Fibroblast of gingiva (primary cell): Measurements from ENCODE around the gene FRA10AC1.
A peak's percentile ranks its signal among the peaks of the same experiment; 100 is the strongest.
"Not testable (repeated sequence)": the region's sequence is repeated elsewhere in the genome, so short reads cannot be mapped to it uniquely, and the experiment has no call there.

Experiments
- DNase-seq: peaks from one replicate; pipeline ENCODE4 v3.0.0-alpha.2; 2011; ENCODE audit warnings: low read depth

Gene FRA10AC1

DNA sequence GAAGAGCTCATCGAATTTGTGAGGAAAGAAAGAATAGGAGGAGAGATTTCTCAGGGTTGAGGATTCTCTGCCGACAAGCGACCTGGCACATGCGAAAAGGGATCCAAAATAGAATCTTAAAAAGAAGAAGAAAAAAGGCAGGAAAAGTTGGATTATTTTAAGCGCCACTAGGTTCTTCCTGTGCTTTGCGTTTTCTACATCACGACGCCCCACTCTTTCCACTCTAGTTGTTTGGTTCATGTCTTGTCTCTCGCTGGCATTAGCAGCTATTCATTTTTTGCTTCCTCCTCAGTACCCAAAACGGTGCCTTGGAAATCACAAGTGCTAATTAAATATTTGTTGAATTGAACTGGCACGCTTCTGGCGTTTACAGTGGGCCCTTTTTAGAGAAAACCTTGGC is 674 bp upstream of the FRA10AC1 start:
- DNase-seq = no peak

GRCh38 chr10:93701866-93702209 is 554 bp downstream of the FRA10AC1 start:
- DNase-seq = peak; percentile 49

GRCh38 chr10:93697207-93697606 is 5.2 kb downstream of the FRA10AC1 start:
- no peak for DNase-seq

DNA sequence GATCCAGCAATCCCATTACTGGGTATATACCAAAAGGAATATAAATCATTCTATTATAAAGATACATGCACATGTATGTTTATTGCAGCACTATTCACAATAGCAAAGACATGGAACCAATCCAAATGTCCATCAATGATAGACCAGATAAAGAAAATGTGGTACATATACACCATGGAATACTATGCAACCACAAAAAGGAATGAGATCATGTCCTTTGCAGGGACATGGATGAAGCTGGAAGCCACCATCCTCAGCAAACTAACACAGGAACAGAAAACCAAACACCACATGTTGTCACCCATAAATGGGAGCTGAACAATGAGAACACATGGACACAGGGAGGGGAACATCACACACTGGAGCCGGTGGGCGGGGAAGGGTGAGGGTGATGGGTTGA is 5.8 kb downstream of the FRA10AC1 start:
- not testable (repeated sequence) for DNase-seq

DNA sequence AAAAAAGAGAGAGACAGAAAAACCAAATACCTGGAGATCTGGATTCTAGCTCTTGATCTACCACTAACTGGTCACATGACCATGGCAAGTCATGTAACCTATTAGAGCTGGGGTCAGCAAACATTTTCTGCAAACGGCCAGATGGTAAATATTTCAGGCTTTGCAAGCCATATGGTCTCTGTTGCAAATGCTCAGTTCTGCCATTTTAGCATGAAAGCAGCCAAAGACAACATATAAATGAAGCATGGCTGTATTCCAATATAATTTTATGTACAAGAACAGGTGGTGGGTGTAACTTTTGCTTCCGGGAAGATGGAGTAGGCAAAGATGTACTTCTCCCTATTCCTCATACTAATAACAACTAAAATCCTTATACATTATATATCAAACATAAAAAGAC is 6.7 kb downstream of the FRA10AC1 start:
- DNase-seq = no peak

DNA sequence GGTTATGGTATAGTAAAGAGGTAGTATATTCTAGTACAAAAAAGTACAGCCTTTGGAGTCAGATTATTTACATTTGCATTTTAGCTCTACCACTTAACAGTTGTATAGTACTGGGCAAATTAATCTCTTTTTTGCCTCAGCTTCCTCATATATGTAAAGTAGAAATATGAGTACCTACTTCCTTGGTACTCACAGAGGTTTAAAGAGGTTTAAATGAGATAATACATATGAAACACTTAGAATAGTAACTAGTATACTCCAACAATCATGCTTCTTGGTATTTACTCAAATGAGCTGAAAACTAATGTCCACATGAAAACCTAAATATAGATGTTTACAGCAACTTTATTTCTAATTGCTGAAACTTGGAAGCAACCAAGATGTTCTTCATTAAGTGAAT is 14.7 kb downstream of the FRA10AC1 start:
- no peak for DNase-seq

- DNase-seq = peak; percentile 36
Measured at GRCh38 chr10:93680412-93681047, 21.9 kb downstream of the FRA10AC1 start.

GRCh38 chr10:93678805-93679587 is 23.4 kb downstream of the FRA10AC1 start:
- DNase-seq = no peak

DNA sequence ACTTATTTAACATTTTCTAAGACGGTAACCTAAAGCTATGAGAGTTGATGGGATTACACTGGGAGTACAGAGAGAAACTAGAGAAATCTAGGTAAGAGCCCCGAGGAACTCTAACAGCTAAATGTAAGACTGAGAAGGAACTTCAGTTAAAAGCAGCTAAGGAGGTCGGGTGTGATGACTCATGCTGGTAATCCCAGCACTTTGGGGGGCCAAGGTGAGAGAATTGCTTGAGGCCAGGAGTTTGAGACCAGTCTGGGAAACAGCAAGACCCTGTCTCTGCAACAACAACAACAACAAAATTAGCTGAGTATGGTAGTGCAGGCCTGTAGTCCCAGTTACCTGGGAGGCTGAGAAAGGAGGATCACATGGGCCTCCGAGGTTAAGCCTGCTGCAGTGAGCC is 24.0 kb downstream of the FRA10AC1 start:
- DNase-seq = no peak

- DNase-seq = no peak
Measured at GRCh38 chr10:93673791-93674190, 28.6 kb downstream of the FRA10AC1 start.

DNA sequence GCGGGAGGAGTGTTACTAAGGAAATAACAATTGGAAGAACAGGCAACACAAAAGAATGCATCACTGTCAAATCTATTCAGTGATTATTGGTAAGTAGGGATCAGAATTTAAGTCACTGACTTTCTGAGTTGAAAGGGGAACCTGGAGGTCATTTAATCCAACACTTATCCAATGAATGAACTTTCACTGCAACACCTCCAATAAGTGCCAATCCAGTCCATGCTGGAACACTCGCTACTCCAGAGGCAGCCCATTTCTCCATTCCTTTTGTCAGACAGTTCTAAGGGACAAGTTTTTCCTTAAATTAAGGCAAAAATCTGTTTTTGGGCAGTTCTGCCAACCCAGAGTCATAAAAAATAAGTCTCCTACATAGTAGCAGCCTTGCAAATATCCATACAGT is 29.5 kb downstream of the FRA10AC1 start:
- DNase-seq = no peak

GRCh38 chr10:93672022-93672678 is 30.2 kb downstream of the FRA10AC1 start:
- no peak for DNase-seq

GRCh38 chr10:93671042-93671441 is 31.4 kb downstream of the FRA10AC1 start:
- DNase-seq = no peak

DNA sequence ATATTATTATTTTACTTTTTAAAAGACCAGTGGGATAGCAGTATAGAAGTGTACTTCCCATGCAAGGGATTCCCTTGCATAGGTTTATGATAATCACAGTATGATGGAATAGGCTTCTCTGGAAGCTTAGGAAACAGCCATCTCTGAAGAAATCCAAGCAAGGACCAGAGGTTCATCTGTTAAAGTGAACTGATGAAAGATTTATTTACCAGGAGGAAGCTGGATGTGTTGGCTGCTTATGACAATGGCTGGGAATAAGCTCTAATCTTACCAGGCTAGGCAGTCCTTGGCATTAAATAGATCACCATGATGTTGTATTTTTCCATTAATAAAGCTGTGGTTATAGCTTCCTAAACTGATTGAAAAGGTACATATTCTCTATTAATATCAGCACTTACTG is 32.0 kb downstream of the FRA10AC1 start:
- DNase-seq = no peak

DNA sequence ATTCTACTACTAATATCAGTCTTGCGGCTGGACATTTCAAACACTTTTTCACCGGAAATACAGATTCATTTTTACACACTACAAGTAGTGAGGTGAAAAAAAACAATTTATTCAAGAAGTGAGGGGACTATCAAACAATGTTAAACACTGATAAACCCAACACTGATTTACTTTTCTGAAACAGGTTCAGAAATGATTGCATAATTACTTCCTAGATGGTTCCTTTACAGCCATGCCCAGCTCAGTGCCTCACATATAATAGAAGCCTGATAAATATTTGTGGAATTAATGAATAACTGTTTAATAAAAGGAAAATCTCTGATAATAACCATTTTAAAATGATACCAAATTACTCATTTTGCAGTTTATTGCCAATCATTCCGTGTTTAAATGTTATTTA is 34.6 kb downstream of the FRA10AC1 start:
- no peak for DNase-seq

DNA sequence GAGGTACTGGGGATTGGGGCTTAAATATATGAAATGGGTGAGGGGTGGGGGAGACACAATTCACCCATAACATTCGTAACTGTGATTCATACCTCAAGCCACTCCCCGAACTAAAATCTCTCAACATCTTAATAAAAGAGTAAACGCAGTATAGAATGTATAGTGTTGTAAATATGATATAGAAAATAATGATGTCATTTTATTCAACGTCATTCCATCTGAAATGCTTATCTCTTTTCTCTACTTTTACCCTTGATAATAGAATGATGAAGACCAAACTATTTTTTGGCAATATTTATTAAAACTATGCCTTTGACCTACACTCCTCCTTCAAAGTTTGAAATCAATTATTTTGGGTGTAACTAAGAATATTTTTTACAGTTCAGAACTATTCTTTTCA is 36.4 kb downstream of the FRA10AC1 start:
- DNase-seq = no peak

GRCh38 chr10:93657757-93658156 is 44.6 kb downstream of the FRA10AC1 start:
- no peak for DNase-seq

GRCh38 chr10:93656155-93656554 is 46.2 kb downstream of the FRA10AC1 start:
- no peak for DNase-seq

- DNase-seq = no peak
Measured at GRCh38 chr10:93654201-93654600, 48.2 kb downstream of the FRA10AC1 start.

- DNase-seq = peak; percentile 32
Measured at GRCh38 chr10:93652857-93653256, 49.5 kb downstream of the FRA10AC1 start.

- peak; percentile 48 for DNase-seq
Measured at GRCh38 chr10:93639791-93640190, 62.6 kb downstream of the FRA10AC1 start.

DNA sequence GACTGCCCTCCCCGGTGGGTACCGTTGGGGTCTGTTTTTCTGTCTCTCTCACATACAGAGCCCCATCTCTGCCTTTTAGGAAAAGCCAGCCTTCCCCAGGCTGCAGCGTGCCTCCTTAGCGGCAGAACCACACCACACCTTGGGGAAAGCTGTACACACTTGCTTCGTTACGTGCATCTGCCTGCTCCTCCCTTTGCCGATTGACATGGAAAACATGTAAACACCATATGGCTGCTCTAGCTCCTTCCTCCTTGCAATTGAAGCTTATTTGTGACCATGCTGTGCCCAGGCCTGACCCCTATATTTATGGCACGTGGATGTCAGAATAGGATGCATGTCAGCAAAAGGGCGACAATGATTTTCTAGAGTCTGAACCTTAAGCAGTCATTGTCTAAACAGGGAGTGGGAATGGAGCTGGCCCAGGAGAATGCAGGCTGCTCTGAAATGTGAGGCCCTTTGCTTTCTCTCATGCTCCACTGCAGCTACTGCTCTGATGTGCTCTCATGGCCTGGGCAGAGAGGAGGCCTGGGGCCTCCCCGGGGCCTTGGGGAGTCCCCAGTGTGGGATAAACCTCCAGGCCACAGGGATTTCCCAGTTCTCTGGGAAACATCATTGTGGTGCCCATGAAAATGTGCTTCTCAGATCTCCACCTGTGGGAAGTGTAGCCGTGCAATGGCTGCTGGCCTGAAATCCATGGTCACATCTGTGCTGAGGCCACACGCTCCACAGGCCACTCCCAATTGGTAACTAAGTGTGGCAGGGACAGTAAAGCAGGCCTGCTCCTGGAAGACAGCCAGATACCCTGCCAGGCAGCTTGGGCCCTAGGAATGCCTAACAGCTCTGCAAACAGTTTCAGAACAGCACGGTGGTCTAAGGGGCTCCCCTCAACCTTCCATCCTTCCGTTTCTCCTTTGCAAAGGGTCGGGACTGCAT is 71.5 kb downstream of the FRA10AC1 start:
- DNase-seq = no peak
